HepG2 (cell line): ENCODE data around the gene IL3. TPM values are rescaled to one million over a fixed set of nuclear protein-coding genes. Genes with fewer than 3 reads are reported as not detected.

Experiments used
- ATAC-seq: fragments of 200-7000 bp; cut with Tn5 transposase; 3 replicates; pipeline ENCODE4 v1.9.1; 2020; ENCODE audit warnings: mild to moderate bottlenecking, moderate library complexity
- BruUV-seq: library from RNA; stranded (reverse); fragments of 400-500 nt; replicated peaks from 2 replicates; lab custom pipeline; 2021; lab: Mats Ljungman, UMichigan
- CTCF ChIA-PET: fragments of 300-600 bp; formaldehyde crosslinking; extraction: SDS; loops from one replicate; lab custom pipeline; 2021; ENCODE audit warnings: low total read pairs, inconsistent platforms, low intra/inter-chr PET ratio; lab: Yijun Ruan, JAX
- POLR2A ChIA-PET: fragments of 350-600 bp; sonication (Branson Sonifier 250); formaldehyde crosslinking; loops from one replicate; lab custom pipeline; 2020; ENCODE audit warnings: antibody characterized with exemption, inconsistent platforms; lab: Yijun Ruan, JAX
- DNase-seq: peaks from one replicate; pipeline ENCODE4 v3.0.0-alpha.2; 2015; ENCODE audit warnings: low spot score
- FAIRE-seq: peaks from 3 replicates; lab custom pipeline; 2011; peaks lifted over from hg19 to GRCh38; lab: Jason Lieb, UNC
- H2AFZ ChIP-seq: one replicate; pipeline ENCODE4 v1.6.1; 2011; ENCODE audit warnings: low read length, inconsistent platforms
- H3K27ac ChIP-seq: fragments of 300-600 bp; 3 replicates; pipeline ENCODE4 v1.8.0; 2011; ENCODE audit warnings: mixed run types, mild to moderate bottlenecking, mixed read lengths, low read length, inconsistent platforms; ENCODE audit not compliant: insufficient read depth; ENCODE audit errors: extremely low read length
- H3K27me3 ChIP-seq, 2 experiments: fragments of 200-600 bp in 1 of 2; 2 replicates in 1 of 2; 3 replicates in 1 of 2; pipeline versions ENCODE4 v1.6.0 to v1.8.0; 2011; ENCODE audit warnings: low read length in 2 of 2, mild to moderate bottlenecking in 2 of 2, moderate library complexity in 2 of 2, inconsistent platforms in 1 of 2; ENCODE audit not compliant: insufficient read depth in 2 of 2, control insufficient read depth in 1 of 2
- H3K36me3 ChIP-seq, 2 experiments: fragments of 200-600 bp in 1 of 2; replicated peaks in 1 of 2; 2 replicates in 1 of 2; 3 replicates in 1 of 2; pipeline versions ENCODE4 v1.5.1 to v1.8.0; 2011; ENCODE audit warnings: low read length in 2 of 2, inconsistent platforms in 1 of 2; ENCODE audit not compliant: insufficient read depth in 2 of 2, control insufficient read depth in 1 of 2
- H3K4me1 ChIP-seq: 2 replicates; pipeline ENCODE4 v1.5.1; 2012; ENCODE audit warnings: low read length, inconsistent platforms; ENCODE audit not compliant: insufficient read depth
- H3K4me2 ChIP-seq: 2 replicates; pipeline ENCODE4 v1.6.0; 2011; ENCODE audit warnings: low read depth, low read length, inconsistent platforms
- H3K4me3 ChIP-seq, 3 experiments: fragments of 200-600 bp in 1 of 3; sonication (generic), shearing (Covaris generic) in 1 of 3; replicated peaks in 1 of 3; 2 replicates each; pipeline ENCODE4 v1.5.1; 2011 to 2016; ENCODE audit warnings: low read length in 3 of 3, inconsistent platforms in 2 of 3, low read depth in 2 of 3, mild to moderate bottlenecking in 2 of 3, control low read depth in 1 of 3, mixed read lengths in 1 of 3; ENCODE audit not compliant: insufficient read depth in 1 of 3
- H3K79me2 ChIP-seq: one replicate; pipeline ENCODE4 v1.6.1; 2011; ENCODE audit warnings: low read length, inconsistent platforms; ENCODE audit not compliant: insufficient read depth
- H3K9ac ChIP-seq: 2 replicates; pipeline ENCODE4 v1.6.0; 2011; ENCODE audit warnings: mild to moderate bottlenecking, low read depth, low read length, inconsistent platforms; ENCODE audit not compliant: insufficient read depth
- H3K9me3 ChIP-seq: 2 replicates; pipeline ENCODE4 v1.5.1; 2012; ENCODE audit warnings: mild to moderate bottlenecking, low read length
- H4K20me1 ChIP-seq: 2 replicates; pipeline ENCODE4 v1.6.0; 2011; ENCODE audit warnings: inconsistent platforms, mild to moderate bottlenecking, low read length, moderate library complexity; ENCODE audit not compliant: insufficient read depth
- ARNT ChIP-seq: fragments of 450-650 bp; IDR thresholded peaks from 2 replicates; pipeline ENCODE4 v1.6.1; 2017
- WGBS: methylation state at CpG from one replicate; pipeline ENCODE4 v1.1.6; 2017; ENCODE audit warnings: low lambda C conversion rate; 5-methylcytosine and 5-hydroxymethylcytosine counted together
- in situ Hi-C: cut with HindIII; loops from 2 replicates; pipeline ENCODE4 v1.10.0; 2017; ENCODE audit warnings: low pct_unique_long_range_greater_than_20kb; ENCODE audit not compliant: extremely low pct_ligation_motif_present
- intact Hi-C: fragments of 100-400 bp; cut with micrococcal nuclease; formaldehyde crosslinking; loops from one replicate; pipeline ENCODE4 v1.10.0; 2022; ENCODE audit not compliant: unreplicated experiment
- polyA plus RNA-seq, 8 experiments: library from polyadenylated mRNA; depleted of rRNA in 3 of 8; stranded (reverse) in 7 of 8; unstranded in 1 of 8; fragments of >200 nt; fragmentation: Illumina TruSeq in 4 of 8; extraction: Trizol in 4 of 8; gene quantifications; 2 replicates each; pipeline versions ENCODE4 v1.2.1 to v1.2.3, GENCODE V29; 2011 to 2016; ENCODE audit warnings: low read depth in 4 of 8, missing spikeins in 1 of 8, mixed read lengths in 1 of 8; ENCODE audit not compliant: insufficient read depth in 1 of 8
- total RNA-seq, 5 experiments: library from RNA; depleted of rRNA; stranded (reverse); fragments of >200 nt; fragmentation: Illumina TruSeq; extraction: Trizol; gene quantifications; 2 replicates each; pipeline ENCODE4 v1.2.3, GENCODE V29; 2016; ENCODE audit warnings: low read depth in 1 of 5
- TF ChIP-seq, protein P1 (sequence below): sonication (generic); formaldehyde crosslinking; IDR thresholded peaks from 2 replicates; pipeline ENCODE4 v1.4.0; 2020; ENCODE audit warnings: missing genetic modification reagents

IL3 gene
- total and polyA plus RNA-seq, 2 of the 13 experiments (the other 11 are each of a cell fraction or from before 2014, with no cell fraction given), result not detected

DNA sequence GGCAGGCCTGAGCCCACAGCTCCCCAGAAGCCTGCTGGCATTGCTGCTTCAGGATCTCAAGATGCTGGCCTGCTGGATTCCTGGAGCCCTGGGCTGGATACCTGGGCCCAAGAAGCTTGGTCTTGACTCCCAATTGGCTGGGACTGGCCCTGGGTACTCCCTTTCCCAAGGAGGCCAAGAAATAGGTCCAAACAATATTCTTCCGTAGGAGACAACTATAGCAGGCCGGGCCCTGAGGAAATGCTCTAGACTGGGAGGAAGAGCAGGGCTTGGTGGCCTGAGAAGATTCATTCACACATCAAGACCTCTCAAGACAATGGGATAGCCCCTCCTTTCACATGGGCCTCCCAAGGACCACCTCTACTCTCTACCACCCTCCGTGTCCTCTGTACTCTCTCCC lies 21.0 kb downstream of the IL3 start:
- peaks cover 0 to 12% of the 10 kb centered on the region in 2 experiments; a peak in 1 of 5 replicates for H3K27me3 ChIP-seq

More for the DNA sequence above, 21.0 kb downstream of the IL3 start:
- intact Hi-C loops (no loop called here), in situ Hi-C loops (no loop called here)
- no peak overlapping the region for H2AFZ ChIP-seq
- H3K9ac ChIP-seq, result no peak overlapping the region
- no peaks in the 10 kb centered on the region for H3K36me3 ChIP-seq
- no peak overlapping the region for H3K27ac ChIP-seq
- ChIA-PET POLR2A (no interaction called here), CTCF (no interaction called here)
- DNase-seq (no peak), FAIRE-seq (no peak), ATAC-seq (no peak)
- WGBS, result 44% methylated on average over 2 of the region's 3 CpGs
- BruUV-seq, result no TSS peak
- no peak overlapping the region for H3K4me3 ChIP-seq
- TF ChIP-seq ARNT, result no peak
- TF ChIP-seq, protein P1, sequence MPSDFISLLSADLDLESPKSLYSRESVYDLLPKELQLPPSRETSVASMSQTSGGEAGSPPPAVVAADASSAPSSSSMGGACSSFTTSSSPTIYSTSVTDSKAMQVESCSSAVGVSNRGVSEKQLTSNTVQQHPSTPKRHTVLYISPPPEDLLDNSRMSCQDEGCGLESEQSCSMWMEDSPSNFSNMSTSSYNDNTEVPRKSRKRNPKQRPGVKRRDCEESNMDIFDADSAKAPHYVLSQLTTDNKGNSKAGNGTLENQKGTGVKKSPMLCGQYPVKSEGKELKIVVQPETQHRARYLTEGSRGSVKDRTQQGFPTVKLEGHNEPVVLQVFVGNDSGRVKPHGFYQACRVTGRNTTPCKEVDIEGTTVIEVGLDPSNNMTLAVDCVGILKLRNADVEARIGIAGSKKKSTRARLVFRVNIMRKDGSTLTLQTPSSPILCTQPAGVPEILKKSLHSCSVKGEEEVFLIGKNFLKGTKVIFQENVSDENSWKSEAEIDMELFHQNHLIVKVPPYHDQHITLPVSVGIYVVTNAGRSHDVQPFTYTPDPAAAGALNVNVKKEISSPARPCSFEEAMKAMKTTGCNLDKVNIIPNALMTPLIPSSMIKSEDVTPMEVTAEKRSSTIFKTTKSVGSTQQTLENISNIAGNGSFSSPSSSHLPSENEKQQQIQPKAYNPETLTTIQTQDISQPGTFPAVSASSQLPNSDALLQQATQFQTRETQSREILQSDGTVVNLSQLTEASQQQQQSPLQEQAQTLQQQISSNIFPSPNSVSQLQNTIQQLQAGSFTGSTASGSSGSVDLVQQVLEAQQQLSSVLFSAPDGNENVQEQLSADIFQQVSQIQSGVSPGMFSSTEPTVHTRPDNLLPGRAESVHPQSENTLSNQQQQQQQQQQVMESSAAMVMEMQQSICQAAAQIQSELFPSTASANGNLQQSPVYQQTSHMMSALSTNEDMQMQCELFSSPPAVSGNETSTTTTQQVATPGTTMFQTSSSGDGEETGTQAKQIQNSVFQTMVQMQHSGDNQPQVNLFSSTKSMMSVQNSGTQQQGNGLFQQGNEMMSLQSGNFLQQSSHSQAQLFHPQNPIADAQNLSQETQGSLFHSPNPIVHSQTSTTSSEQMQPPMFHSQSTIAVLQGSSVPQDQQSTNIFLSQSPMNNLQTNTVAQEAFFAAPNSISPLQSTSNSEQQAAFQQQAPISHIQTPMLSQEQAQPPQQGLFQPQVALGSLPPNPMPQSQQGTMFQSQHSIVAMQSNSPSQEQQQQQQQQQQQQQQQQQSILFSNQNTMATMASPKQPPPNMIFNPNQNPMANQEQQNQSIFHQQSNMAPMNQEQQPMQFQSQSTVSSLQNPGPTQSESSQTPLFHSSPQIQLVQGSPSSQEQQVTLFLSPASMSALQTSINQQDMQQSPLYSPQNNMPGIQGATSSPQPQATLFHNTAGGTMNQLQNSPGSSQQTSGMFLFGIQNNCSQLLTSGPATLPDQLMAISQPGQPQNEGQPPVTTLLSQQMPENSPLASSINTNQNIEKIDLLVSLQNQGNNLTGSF (CRISPR knock-in tag), result no peak
- no peaks in the 10 kb centered on the region for H4K20me1 ChIP-seq
- H3K4me2 ChIP-seq, result no peak overlapping the region
- no peaks in the 10 kb centered on the region for H3K79me2 ChIP-seq
- peaks cover 11% of the 10 kb centered on the region for H3K4me1 ChIP-seq
- H3K9me3 ChIP-seq, result no peaks in the 10 kb centered on the region
